ENCODE measurements around the gene MIR17HG. TPM values are rescaled to one million over a fixed set of nuclear protein-coding genes. Genes with fewer than 3 reads are reported as not detected.
"Not testable (repeated sequence)": the region's sequence is repeated elsewhere in the genome, so short reads cannot be mapped to it uniquely, and the experiment has no call there.

MIR17HG gene
- total RNA-seq, 1 experiment from 2014 or later = 6.5 TPM

- H3F3A ChIP-seq (ENCODE audit: insufficient read depth, low read depth) = no peaks in the 10 kb centered on the region
- H2AFZ ChIP-seq = no peak overlapping the region
- no peak overlapping the region for H3K27ac ChIP-seq
- ChIA-PET POLR2A (ENCODE audit: unreplicated experiment) (no interaction called here), CTCF (no interaction called here)
- TF ChIP-seq, protein P1, sequence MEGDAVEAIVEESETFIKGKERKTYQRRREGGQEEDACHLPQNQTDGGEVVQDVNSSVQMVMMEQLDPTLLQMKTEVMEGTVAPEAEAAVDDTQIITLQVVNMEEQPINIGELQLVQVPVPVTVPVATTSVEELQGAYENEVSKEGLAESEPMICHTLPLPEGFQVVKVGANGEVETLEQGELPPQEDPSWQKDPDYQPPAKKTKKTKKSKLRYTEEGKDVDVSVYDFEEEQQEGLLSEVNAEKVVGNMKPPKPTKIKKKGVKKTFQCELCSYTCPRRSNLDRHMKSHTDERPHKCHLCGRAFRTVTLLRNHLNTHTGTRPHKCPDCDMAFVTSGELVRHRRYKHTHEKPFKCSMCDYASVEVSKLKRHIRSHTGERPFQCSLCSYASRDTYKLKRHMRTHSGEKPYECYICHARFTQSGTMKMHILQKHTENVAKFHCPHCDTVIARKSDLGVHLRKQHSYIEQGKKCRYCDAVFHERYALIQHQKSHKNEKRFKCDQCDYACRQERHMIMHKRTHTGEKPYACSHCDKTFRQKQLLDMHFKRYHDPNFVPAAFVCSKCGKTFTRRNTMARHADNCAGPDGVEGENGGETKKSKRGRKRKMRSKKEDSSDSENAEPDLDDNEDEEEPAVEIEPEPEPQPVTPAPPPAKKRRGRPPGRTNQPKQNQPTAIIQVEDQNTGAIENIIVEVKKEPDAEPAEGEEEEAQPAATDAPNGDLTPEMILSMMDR (conservative IDR thresholded peaks at IDR 0.05) = no peak
- no peaks in the 10 kb centered on the region for H3K36me3 ChIP-seq (ENCODE audit: low read depth)
- H3K9me2 ChIP-seq (ENCODE audit: insufficient read depth) = no peaks in the 10 kb centered on the region
- intact Hi-C loops (cut with micrococcal nuclease; ENCODE audit: unreplicated experiment) = no loop called here
- no TSS peak for BruUV-seq (replicated peaks)
- no peak overlapping the region for H3K4me3 ChIP-seq
- DNase-seq = no peak
- H4K20me1 ChIP-seq (ENCODE audit: insufficient read depth) = no peaks in the 10 kb centered on the region
- H3K9me3 ChIP-seq (ENCODE audit: insufficient read depth, low read depth) = no peaks in the 10 kb centered on the region
- no peaks in the 10 kb centered on the region for H3K4me1 ChIP-seq (replicated peaks; ENCODE audit: insufficient read depth)
- H3K4me2 ChIP-seq = no peak overlapping the region
- H3K27me3 ChIP-seq (ENCODE audit: insufficient read depth, low read depth) = no peaks in the 10 kb centered on the region
- no peaks in the 10 kb centered on the region for H3K79me2 ChIP-seq (ENCODE audit: low read depth)
These were observed 28.6 kb upstream of the MIR17HG start for GRCh38 chr13:91318886-91319285.

DNA sequence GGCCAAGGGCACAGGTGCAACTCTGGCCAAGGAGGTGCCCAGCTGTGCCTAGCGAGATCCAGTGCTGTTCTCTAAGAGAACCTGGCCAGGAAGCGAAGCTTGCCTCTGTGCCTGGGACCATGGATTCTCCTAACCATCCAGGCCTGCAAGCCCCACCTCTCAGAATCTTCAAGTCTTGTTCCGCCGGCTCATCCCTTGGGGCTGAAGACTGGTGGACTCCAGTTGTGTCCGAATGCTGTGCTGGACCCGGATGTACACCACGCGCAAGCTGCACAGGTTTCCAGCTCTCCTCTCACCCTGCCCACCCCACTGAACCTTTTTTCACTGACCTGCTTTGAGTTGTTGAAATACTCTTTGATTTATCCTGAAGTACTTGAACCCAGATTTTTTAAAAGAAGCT is 27.5 kb upstream of the MIR17HG start:
- ChIA-PET CTCF (no interaction called here), POLR2A (ENCODE audit: unreplicated experiment) (no interaction called here)
- Histone ChIP-seq H3K9me3 (ENCODE audit: insufficient read depth, low read depth) (no peaks in the 10 kb centered on the region), H3K36me3 (ENCODE audit: low read depth) (no peaks in the 10 kb centered on the region), H3K4me2 (no peak overlapping the region), H3F3A (ENCODE audit: insufficient read depth, low read depth) (no peaks in the 10 kb centered on the region), H4K20me1 (ENCODE audit: insufficient read depth) (no peaks in the 10 kb centered on the region), H3K27ac (no peak overlapping the region), H3K9me2 (ENCODE audit: insufficient read depth) (no peaks in the 10 kb centered on the region), H3K27me3 (ENCODE audit: insufficient read depth, low read depth) (no peaks in the 10 kb centered on the region), H3K79me2 (ENCODE audit: low read depth) (no peaks in the 10 kb centered on the region), H3K4me3 (no peak overlapping the region), H2AFZ (no peak overlapping the region), H3K4me1 (replicated peaks; ENCODE audit: insufficient read depth) (no peaks in the 10 kb centered on the region)
- no TSS peak for BruUV-seq (replicated peaks)
- intact Hi-C loops (cut with micrococcal nuclease; ENCODE audit: unreplicated experiment) = no loop called here
- TF ChIP-seq EZH2 (IDR thresholded peaks at IDR 0.05; ENCODE audit: low read depth) = no peak
- TF ChIP-seq, protein P1 (conservative IDR thresholded peaks at IDR 0.05) = no peak
- no peak for DNase-seq

DNA sequence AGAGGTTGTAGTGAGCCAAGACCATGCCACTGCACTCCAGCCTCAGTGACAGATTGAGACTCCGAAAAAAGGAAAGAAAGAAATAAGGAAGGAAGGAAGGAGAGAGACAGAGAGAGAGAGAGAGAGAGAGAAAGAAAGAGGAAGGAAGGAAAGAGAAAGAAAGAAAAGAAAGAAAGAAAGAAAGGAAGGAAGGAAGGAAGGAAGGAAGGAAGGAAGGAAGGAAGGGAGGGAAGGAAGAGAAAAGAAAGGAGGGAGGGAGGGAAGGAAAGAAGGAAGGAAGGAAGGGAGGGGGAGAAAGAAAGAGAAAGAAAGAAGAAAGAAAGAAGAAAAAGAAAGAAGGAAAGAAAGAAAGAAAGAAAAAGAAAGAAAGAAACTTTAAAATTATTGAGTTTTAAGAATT is 26.5 kb upstream of the MIR17HG start:
- H2AFZ ChIP-seq; H3K36me3 ChIP-seq (ENCODE audit: low read depth); H3F3A ChIP-seq (ENCODE audit: insufficient read depth, low read depth); DNase-seq; BruUV-seq (replicated peaks); H3K27me3 ChIP-seq (ENCODE audit: insufficient read depth, low read depth); POLR2A ChIA-PET (ENCODE audit: unreplicated experiment); H3K4me1 ChIP-seq (replicated peaks; ENCODE audit: insufficient read depth); H3K4me3 ChIP-seq; intact Hi-C loops (cut with micrococcal nuclease; ENCODE audit: unreplicated experiment); H3K79me2 ChIP-seq (ENCODE audit: low read depth); H4K20me1 ChIP-seq (ENCODE audit: insufficient read depth); H3K9me2 ChIP-seq (ENCODE audit: insufficient read depth); CTCF ChIA-PET; H3K9me3 ChIP-seq (ENCODE audit: insufficient read depth, low read depth); H3K27ac ChIP-seq; H3K4me2 ChIP-seq: not testable (repeated sequence)

DNA sequence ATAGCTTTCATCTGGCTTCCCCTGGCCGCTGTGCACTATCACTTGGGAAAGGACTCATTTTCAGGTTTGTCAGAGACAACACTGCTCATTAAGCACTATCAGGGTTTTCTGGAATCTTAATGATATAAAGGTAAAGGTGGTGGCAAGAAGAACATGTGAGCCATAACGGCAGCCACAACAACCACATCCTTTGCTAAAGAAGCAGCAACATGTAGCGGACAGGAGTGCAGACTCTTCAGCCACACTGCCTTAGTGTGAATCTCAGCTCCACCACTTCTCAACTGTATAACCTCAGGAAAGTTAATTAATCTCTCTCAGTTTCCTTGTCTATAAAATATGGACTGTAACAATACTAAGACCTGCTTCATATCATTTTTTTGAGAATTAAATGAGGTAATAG is 24.1 kb upstream of the MIR17HG start:
- no peaks in the 10 kb centered on the region for H3K27me3 ChIP-seq (ENCODE audit: insufficient read depth, low read depth)
- no peaks in the 10 kb centered on the region for H3K36me3 ChIP-seq (ENCODE audit: low read depth)
- H3K79me2 ChIP-seq (ENCODE audit: low read depth) = no peaks in the 10 kb centered on the region
- CTCF ChIA-PET = no interaction called here
- no peak overlapping the region for H3K4me3 ChIP-seq
- intact Hi-C loops (cut with micrococcal nuclease; ENCODE audit: unreplicated experiment) = no loop called here
- H3K27ac ChIP-seq = no peak overlapping the region
- H3K4me1 ChIP-seq (replicated peaks; ENCODE audit: insufficient read depth) = no peaks in the 10 kb centered on the region
- H3K4me2 ChIP-seq = no peak overlapping the region
- POLR2A ChIA-PET (ENCODE audit: unreplicated experiment) = no interaction called here
- no peak overlapping the region for H2AFZ ChIP-seq
- DNase-seq = no peak
- no peaks in the 10 kb centered on the region for H3K9me2 ChIP-seq (ENCODE audit: insufficient read depth)
- no peaks in the 10 kb centered on the region for H4K20me1 ChIP-seq (ENCODE audit: insufficient read depth)
- H3F3A ChIP-seq (ENCODE audit: insufficient read depth, low read depth) = no peaks in the 10 kb centered on the region
- TF ChIP-seq, protein P1 (conservative IDR thresholded peaks at IDR 0.05) = no peak
- TF ChIP-seq EZH2 (IDR thresholded peaks at IDR 0.05; ENCODE audit: low read depth) = no peak
- BruUV-seq (replicated peaks) = no TSS peak
- no peaks in the 10 kb centered on the region for H3K9me3 ChIP-seq (ENCODE audit: insufficient read depth, low read depth)
